Activated CD4-positive, alpha-beta T cell treated with anti-CD3 and anti-CD28 coated beads, Interleukin-2, amount 10 ng/mL, durations not matched to agents 7 days and 5 days (primary cell): ENCODE measurements around the gene GNG4. TPM values are rescaled to one million over a fixed set of nuclear protein-coding genes. Genes with fewer than 3 reads are reported as not detected.
"Not testable (repeated sequence)": the region's sequence is repeated elsewhere in the genome, so short reads cannot be mapped to it uniquely, and the experiment has no call there.

Experiments used
- CTCF ChIA-PET: fragments of 350-600 bp; sonication (Branson Sonifier 250); formaldehyde crosslinking; loops from one replicate; lab custom pipeline; 2021; ENCODE audit warnings: antibody characterized with exemption; lab: Charles Lee
- POLR2A ChIA-PET: fragments of 350-600 bp; sonication (Branson Sonifier 250); formaldehyde crosslinking; loops from one replicate; lab custom pipeline; 2021; ENCODE audit warnings: antibody characterized with exemption; lab: Charles Lee
- DNase-seq: peaks from one replicate; pipeline ENCODE4 v3.0.0-alpha.2; 2020
- H3K27ac Mint-ChIP-seq: one replicate; pipeline ENCODE4 v1.8.0; 2021; ENCODE audit warnings: mild to moderate bottlenecking, moderate library complexity, mixed read lengths
- H3K27me3 Mint-ChIP-seq: one replicate; pipeline ENCODE4 v1.8.0; 2021; ENCODE audit warnings: mixed read lengths
- H3K36me3 Mint-ChIP-seq: one replicate; pipeline ENCODE4 v1.8.0; 2021; ENCODE audit warnings: low read depth, mixed read lengths
- H3K4me1 Mint-ChIP-seq: one replicate; pipeline ENCODE4 v1.8.0; 2021; ENCODE audit warnings: mixed read lengths
- H3K4me3 Mint-ChIP-seq: one replicate; pipeline ENCODE4 v1.8.0; 2021; ENCODE audit warnings: mild to moderate bottlenecking, moderate library complexity, mixed read lengths
- H3K9me3 Mint-ChIP-seq: one replicate; pipeline ENCODE4 v1.8.0; 2021; ENCODE audit warnings: mixed read lengths
- total RNA-seq, 2 experiments: library from RNA; stranded (reverse); gene quantifications; one replicate each; pipeline ENCODE4 v1.2.3, GENCODE V29; 2021

The GNG4 gene
- total RNA-seq, 2 experiments from 2014 or later = 0.37 to 0.42 TPM

DNA sequence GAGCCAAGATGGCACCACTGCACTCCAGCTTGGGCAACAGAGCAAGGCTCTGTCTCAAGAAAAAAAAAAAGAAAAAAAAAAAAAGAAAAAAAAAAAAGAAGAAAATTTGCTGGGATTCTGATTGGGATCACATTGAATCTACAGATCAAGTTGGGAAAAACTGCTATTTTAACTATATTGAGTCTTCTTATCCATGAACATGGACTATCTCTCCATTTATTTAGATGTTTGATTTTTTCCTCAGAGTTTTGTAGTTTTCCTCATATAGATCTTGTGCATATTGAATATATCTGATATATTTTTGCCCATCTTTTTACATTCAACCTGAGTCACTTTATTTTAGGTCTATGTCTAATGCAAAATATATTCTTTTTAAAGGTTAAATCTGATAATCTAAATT is 87.0 kb downstream of the GNG4 start:
- ChIA-PET CTCF (no interaction called here), POLR2A (no interaction called here)
- Mint-ChIP-seq H3K9me3 (peaks cover 4% of the 10 kb centered on the region), H3K27me3 (peaks cover 11% of the 10 kb centered on the region), H3K36me3 (peaks cover 2% of the 10 kb centered on the region), H3K4me3 (no peak overlapping the region), H3K27ac (no peak overlapping the region), H3K4me1 (peaks cover 4% of the 10 kb centered on the region)
- DNase-seq = no peak

DNA sequence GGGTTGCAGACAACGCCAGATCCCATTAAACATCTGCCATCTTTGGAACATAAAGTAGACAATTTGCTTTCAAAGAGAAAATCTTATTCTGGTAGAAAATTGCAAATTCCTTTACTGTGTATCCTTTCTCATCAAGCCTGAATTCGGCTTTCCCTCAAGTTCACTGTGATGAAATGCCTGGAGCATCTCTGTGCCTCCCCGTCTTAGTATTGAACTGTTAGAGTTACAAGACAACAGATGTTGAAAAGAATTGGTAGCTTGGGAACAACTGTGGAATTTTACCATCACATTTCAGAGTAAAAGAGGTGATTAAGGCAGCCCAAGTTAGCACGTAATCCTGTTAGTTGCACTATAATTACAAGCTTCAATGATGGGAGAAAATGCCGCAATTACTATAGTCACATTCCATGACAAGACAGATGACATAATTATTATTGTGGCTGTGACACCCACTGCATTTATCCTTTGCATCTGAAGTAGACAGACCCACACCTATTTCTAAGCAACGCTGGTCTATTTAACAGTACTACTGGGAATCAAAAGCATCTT is 90.9 kb downstream of the GNG4 start:
- no peak for DNase-seq
- Mint-ChIP-seq H3K4me1 (no peaks in the 10 kb centered on the region), H3K36me3 (no peaks in the 10 kb centered on the region), H3K4me3 (no peak overlapping the region), H3K27me3 (peaks cover 11% of the 10 kb centered on the region), H3K27ac (no peak overlapping the region), H3K9me3 (peaks cover 4% of the 10 kb centered on the region)
- ChIA-PET CTCF (interaction anchor here (0.6 kb wide), 2 partner anchors 125 to 135 kb away, joined by 3 to 4 read pairs; no protein-coding TSS in a partner anchor), POLR2A (no interaction called here)

DNA sequence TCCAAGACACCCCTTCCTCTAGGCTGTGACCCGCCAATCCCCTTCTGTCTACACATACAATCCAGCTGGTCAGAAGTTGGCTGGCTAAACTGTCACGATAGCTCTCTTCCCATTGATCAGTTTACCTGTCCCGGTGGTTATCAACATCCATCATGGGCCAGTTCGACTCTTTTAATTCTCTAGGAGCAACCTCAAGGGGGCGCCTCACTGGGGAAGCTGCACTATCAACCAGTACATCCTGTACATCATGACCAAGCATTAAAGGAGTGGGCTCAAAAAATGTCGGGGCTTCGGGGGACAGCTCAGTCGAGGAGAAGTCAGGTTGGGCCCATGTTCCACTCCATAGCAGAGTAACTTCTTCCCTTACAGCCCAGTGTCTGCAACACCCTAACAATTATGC is 92.1 kb downstream of the GNG4 start:
- Mint-ChIP-seq H3K36me3 (no peaks in the 10 kb centered on the region), H3K4me3 (no peak overlapping the region)
- CTCF ChIA-PET = interaction anchor here (0.8 to 2.0 kb wide), 5 partner anchors 8 to 1088 kb away, joined by 3 to 6 read pairs (median 3); no protein-coding TSS in a partner anchor

DNA sequence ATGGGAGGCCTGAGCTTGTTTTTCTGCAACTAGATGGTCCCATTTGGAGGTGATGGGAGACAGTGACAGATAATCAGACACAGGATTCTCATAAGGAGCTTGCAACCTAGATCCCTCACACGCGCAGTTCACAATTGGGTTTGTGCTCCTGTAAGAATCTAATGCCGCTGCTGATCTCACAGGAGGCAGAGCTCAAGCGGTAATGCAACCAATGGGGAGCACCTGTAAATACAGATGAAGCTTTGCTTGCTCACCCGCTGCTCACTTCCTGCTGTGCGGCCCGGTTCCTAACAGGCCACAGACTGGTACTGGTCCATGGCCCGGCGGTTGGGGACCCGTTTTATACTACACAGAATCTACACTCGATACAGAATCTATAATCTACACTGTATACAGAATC is 92.8 kb downstream of the GNG4 start:
- DNase-seq = no peak
- no peak overlapping the region for H3K4me3 Mint-ChIP-seq
- POLR2A ChIA-PET = no interaction called here
- no peaks in the 10 kb centered on the region for H3K9me3 Mint-ChIP-seq
- H3K4me1 Mint-ChIP-seq = no peaks in the 10 kb centered on the region
- H3K27me3 Mint-ChIP-seq = peaks cover 5% of the 10 kb centered on the region
- CTCF ChIA-PET = interaction anchor here (0.9 to 2.0 kb wide), 4 partner anchors 8 to 415 kb away, joined by 3 to 6 read pairs (median 3); no protein-coding TSS in a partner anchor
- H3K27ac Mint-ChIP-seq = no peak overlapping the region
- no peaks in the 10 kb centered on the region for H3K36me3 Mint-ChIP-seq

More for the DNA sequence above, 92.1 kb downstream of the GNG4 start:
- POLR2A ChIA-PET = no interaction called here
- DNase-seq = peak; percentile 36
- H3K4me1 Mint-ChIP-seq = no peaks in the 10 kb centered on the region
- peaks cover 9% of the 10 kb centered on the region for H3K27me3 Mint-ChIP-seq
- no peak overlapping the region for H3K27ac Mint-ChIP-seq
- H3K9me3 Mint-ChIP-seq = peaks cover 3% of the 10 kb centered on the region

DNA sequence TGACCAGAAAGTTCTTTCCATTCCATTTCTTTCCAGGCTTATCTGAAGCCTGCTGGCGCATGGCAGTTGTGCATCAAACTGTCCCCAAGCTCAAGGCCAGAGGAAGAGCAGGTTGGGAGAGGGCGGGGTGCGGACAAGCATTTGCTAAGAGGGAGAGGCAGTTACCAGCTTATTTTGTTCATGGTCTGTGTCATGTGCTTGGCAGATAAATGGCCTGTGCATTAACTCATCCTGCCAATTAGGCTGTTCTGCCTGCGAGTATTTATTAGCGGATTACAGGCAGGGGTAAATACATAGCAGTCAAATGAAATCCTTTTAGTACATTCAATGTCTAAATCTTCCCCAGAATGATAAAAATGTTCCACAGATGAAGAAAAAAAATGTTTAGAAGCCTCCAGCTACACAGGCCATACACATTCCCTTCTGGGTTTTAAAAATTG is 96.5 kb downstream of the GNG4 start:
- Mint-ChIP-seq H3K27me3 (peaks cover 3% of the 10 kb centered on the region), H3K36me3 (no peaks in the 10 kb centered on the region), H3K4me1 (no peaks in the 10 kb centered on the region), H3K9me3 (no peaks in the 10 kb centered on the region), H3K4me3 (no peak overlapping the region), H3K27ac (no peak overlapping the region)
- no peak for DNase-seq
- POLR2A ChIA-PET = no interaction called here
- CTCF ChIA-PET = interaction anchor here (0.6 kb wide), 1 partner anchor 28 kb away, joined by 3 read pairs; no protein-coding TSS in a partner anchor

DNA sequence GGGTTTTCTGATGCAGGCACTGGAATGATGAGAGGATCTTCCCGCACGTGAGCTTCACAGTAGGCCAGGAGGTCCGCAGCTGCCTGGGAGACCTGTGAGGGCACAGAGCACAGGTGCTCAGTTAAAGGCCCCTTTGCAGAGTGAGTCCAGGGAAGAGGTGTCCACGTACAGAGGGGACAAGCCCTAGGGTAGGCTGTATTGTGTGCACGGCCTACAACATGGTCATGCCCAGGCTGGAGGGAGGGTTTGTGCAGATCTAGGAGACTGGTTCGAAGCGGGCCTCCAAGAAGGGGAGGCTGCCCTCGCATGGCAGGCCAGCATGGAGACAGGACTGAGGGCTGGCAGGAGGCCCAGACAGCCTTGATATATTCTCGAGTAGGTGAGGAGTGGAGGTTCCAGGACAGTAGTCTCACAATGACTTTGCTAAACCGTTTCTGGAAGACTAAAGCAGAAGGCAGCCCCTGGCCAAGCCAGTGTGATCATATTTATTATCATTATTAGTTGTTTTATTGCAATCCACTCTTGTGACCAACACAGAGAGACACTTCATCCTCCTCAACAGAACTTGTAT is 97.4 kb downstream of the GNG4 start:
- Mint-ChIP-seq H3K4me3 (no peak overlapping the region), H3K4me1 (no peaks in the 10 kb centered on the region), H3K9me3 (no peaks in the 10 kb centered on the region), H3K27me3 (peaks cover 3% of the 10 kb centered on the region), H3K36me3 (no peaks in the 10 kb centered on the region), H3K27ac (no peak overlapping the region)
- POLR2A ChIA-PET = no interaction called here
- CTCF ChIA-PET = interaction anchor here (0.7 kb wide), 1 partner anchor 167 kb away, joined by 3 read pairs; no protein-coding TSS in a partner anchor
- DNase-seq = no peak

DNA sequence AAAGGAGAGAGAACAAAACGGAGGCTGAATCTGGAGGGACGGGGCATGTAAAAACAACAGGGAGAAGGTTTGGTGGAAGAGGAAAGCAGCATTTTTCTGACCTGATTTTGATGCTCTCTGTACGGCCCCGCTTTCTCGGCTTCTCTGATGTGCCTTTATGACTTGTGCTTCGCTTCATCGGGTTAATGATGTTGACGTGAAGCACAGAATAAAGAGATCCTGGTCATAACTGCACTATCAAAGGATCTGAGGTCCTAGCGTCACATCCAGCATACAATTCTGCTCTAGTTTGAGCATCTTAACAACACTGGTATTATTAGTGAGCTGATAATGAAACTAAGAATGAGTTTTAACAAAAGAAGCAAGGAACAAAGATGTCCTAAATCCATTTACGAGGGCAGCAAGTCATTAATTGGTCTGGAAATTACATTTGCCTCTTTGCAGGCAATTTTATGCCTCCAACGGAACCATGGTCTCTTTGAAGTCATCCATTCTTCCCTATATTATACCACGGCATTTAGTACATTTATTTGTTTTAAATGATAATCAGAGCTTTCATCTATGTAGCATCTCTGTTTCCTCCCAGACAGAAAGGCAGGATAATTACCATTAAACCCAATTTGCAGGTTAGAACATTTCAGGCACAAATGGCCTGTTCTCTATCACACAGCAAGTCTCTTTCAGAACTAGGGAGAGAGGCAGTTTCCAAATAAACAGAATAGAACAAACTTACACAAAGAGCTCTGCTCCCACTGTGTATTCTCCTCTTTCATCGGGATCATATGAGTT is 100.0 kb downstream of the GNG4 start:
- Mint-ChIP-seq H3K4me3 (no peak overlapping the region), H3K4me1 (no peaks in the 10 kb centered on the region), H3K36me3 (no peaks in the 10 kb centered on the region), H3K27me3 (peaks cover 6% of the 10 kb centered on the region), H3K27ac (no peak overlapping the region), H3K9me3 (no peaks in the 10 kb centered on the region)
- CTCF ChIA-PET = no interaction called here
- no peak for DNase-seq
- POLR2A ChIA-PET = no interaction called here

DNA sequence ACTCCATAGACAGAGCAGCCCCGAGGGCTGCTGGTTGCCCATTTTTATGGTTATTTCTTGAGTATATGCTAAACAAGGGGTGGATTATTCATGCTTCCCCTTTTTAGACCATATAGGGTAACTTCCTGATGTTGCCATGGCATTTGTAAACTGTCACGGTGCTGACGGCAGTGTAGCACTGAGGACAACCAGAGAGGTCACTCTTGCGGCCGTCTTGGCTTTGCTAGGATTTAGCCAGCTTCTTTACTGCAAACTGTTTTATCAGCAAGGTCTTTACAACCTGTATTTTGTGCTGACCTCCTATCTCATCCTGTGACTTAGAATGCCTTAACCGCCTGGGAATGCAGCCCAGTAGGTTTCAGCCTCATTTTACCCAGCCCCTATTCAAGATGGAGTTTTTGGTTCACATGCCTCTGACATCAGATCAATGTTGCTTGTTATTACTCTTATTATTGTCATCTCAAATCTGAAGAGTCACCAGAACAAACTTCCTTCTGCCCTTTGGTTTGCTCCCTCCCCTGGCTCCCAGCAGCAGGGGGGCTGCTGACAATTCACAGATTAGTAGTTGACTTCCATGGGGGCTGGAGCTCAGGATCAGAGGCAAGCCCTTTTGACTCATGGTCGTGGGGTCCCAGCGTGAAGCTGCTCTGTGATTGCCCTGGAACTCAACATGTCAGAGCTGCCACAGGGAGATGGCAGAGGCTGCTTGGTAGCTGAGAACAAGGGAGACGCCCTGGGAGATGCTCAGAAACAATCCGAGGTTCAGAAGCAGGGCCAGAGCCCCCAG is 103.0 kb downstream of the GNG4 start:
- H3K4me1 Mint-ChIP-seq, H3K27me3 Mint-ChIP-seq, H3K36me3 Mint-ChIP-seq, H3K27ac Mint-ChIP-seq, DNase-seq, H3K9me3 Mint-ChIP-seq, POLR2A ChIA-PET, H3K4me3 Mint-ChIP-seq: not testable (repeated sequence)
- CTCF ChIA-PET = interaction anchor here (0.6 to 1.5 kb wide), 2 partner anchors 11 to 236 kb away, joined by 3 to 4 read pairs; no protein-coding TSS in a partner anchor

DNA sequence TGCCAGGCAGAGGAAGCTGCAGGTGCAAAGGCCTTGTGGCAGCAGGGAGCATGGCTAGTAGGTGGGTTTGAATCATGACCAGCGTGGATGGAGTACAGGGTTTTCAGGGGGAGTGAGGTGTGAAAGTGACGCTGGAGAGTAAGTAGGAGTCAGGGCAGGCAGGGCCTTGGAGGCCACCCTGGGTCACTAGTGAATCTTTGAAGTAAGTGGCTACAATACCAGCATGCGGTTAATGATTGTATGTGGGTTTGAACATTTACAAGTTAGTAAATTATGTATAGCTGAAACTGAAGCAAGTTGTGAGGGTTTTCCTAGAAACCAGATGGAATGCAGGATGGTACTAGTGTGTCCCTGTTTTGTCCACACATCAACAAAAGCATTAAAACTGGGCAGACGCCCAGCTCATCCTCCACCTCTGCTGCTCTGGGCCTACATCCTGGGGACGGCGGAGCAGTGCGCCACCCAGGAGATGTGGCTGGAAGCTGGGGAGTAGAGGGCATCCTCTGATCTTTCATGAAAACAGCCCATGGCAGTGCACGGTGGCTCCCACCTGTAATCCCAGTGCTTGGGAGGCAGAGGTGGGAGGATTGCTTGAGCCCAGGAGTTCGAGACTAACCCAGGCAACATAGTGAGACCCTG is 104.2 kb downstream of the GNG4 start:
- CTCF ChIA-PET = no interaction called here
- H3K27me3 Mint-ChIP-seq = peaks cover 6% of the 10 kb centered on the region
- no peak overlapping the region for H3K4me3 Mint-ChIP-seq
- H3K36me3 Mint-ChIP-seq = no peaks in the 10 kb centered on the region
- POLR2A ChIA-PET = no interaction called here
- H3K27ac Mint-ChIP-seq = no peak overlapping the region
- DNase-seq = no peak
- no peaks in the 10 kb centered on the region for H3K4me1 Mint-ChIP-seq
- no peaks in the 10 kb centered on the region for H3K9me3 Mint-ChIP-seq

DNA sequence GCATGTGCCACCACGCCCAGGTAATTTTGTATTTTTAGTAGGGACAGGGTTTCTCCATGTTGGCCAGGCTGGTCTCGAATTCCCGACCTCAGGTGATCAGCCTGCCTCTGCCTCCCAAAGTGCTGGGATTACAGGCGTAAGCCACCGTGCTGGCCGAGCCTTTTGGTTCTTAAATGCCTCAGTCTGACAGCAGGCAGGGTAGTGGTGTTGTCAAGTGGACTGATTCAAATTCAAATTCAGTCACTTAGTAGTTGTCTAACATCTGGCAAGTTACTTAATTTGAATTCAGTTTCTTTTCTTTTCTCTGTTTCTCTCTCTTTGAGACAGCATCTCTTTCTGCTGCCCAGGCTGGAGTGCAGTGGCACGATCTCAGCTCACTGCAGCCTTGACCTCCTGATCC is 106.7 kb downstream of the GNG4 start:
- H3K27ac Mint-ChIP-seq, H3K27me3 Mint-ChIP-seq, CTCF ChIA-PET, POLR2A ChIA-PET, H3K4me3 Mint-ChIP-seq, H3K9me3 Mint-ChIP-seq, H3K4me1 Mint-ChIP-seq, DNase-seq, H3K36me3 Mint-ChIP-seq: not testable (repeated sequence)

DNA sequence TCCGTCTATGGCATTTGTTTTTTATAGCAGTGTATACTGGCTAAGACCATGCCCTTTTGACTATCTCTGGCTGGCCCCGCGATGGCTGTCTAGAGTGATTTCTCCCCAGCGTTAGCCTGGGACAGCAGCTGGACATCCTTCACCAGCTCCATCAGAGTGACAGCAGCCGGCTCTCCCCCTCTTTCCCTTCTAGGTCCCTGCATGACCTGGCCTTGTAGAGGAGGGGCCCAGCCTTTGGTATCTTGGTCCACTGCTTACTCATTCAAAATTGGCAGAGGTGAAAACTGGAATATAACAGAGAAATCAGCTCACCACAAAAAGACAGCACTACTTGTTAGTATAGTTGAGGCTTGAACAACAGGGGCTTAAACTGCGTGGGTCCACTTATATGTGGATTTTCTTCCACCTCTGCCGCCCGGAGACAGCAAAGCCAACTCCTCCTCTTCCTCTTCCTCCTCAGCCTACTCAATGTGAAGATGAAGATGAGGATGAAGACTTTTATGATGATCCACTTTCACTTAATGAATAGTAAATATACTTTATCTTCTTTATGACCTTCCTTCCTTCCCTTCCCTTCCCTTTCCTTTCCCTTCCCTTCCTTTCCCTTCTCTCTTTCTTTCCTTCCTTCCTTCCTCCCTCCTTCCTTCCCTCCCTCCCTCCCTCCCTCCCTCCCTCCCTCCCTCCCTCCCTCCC is 116.0 kb downstream of the GNG4 start:
- POLR2A ChIA-PET = no interaction called here
- Mint-ChIP-seq H3K9me3 (no peaks in the 10 kb centered on the region), H3K27me3 (no peaks in the 10 kb centered on the region), H3K4me3 (no peak overlapping the region), H3K4me1 (no peaks in the 10 kb centered on the region), H3K36me3 (no peaks in the 10 kb centered on the region), H3K27ac (no peak overlapping the region)
- CTCF ChIA-PET = interaction anchor here (1.3 kb wide), 1 partner anchor 250 kb away, joined by 5 read pairs; no protein-coding TSS in a partner anchor
- DNase-seq = no peak

DNA sequence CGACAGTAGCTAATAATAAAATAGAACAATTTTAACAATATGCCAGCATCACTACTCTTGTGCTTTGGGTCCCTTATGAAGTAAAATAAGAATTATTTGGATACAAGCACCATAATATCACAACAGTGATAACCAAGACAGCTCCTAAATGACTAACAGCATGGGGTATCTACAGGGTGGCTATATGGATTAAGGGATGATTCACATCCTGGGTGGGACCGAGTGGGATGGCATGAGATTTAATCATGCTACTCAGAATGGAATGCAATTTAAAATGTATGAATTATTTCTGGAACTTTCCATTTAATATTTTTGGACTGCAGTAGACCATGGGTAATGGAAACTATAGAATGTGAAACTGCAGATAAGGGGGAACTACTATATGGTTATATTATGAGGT is 117.2 kb downstream of the GNG4 start:
- DNase-seq = no peak
- no peaks in the 10 kb centered on the region for H3K9me3 Mint-ChIP-seq
- no peaks in the 10 kb centered on the region for H3K27me3 Mint-ChIP-seq
- ChIA-PET CTCF (no interaction called here), POLR2A (no interaction called here)
- H3K4me3 Mint-ChIP-seq = no peak overlapping the region
- H3K27ac Mint-ChIP-seq = no peak overlapping the region
- H3K36me3 Mint-ChIP-seq = no peaks in the 10 kb centered on the region
- H3K4me1 Mint-ChIP-seq = no peaks in the 10 kb centered on the region
